Fibroblast of the conjunctiva (primary cell): ENCODE data around the gene SPAG8.
A peak's percentile ranks its signal among the peaks of the same experiment; 100 is the strongest.

Experiments
- DNase-seq: peaks from one replicate; pipeline ENCODE4 v3.0.0-alpha.2; 2010; ENCODE audit warnings: low read depth

Gene SPAG8

DNA sequence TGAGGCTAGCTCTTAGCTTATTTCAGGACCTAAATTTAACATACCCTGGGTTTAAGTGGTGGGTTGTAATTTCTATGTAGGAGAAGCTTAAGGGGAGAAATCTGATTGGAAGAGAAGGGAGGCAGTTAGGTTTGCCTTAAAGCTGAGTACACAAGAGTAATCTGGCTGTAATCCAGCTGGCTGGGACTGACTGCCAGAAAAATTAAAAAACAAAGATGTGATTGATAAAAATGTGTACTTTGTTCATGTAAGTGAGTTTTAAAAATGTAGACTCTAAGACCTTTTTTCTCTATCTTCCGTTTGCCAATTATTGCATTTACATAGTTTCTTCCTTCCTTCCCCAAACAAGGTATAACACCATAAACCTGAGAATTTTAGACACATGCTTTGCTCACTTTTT, 40.5 kb downstream of the SPAG8 start:
- DNase-seq: no peak

DNA sequence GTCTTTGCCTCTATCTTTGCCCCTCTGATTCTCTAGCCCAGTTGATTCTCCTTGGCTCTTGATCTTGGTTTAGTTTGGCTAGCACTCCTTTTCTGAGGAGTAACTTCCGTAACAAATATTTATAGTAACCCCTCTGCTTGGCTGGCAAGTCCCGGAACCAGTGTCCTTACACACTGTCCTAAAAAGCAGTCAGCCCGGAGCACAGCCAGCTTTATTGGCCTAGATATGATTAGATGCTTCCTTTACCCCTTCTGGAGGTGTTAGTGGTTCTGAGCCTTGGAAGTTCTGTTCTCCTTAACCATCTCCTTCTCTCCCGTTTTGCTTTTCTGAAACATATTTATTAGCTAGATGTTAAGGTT, 41.0 kb downstream of the SPAG8 start:
- DNase-seq: no peak

DNA sequence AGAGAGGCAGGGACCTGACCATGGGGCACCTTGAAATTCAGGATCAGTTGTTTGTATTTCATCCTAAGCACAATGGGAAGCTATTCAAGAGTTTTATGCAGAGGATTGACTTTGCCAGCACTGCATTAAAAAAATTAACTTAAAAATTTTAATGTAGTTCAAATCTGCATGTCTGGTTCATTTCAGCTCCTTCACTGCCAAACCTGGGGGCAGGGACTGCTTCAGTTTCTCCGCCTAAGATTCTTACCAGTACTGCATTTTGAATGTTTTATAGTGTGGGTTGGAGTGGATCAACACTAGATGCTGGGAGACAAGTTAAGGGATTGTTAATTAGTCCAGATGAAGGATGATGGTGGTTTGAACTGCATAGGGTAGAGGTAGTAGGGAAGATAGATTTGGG, 42.3 kb downstream of the SPAG8 start:
- no peak for DNase-seq

DNA sequence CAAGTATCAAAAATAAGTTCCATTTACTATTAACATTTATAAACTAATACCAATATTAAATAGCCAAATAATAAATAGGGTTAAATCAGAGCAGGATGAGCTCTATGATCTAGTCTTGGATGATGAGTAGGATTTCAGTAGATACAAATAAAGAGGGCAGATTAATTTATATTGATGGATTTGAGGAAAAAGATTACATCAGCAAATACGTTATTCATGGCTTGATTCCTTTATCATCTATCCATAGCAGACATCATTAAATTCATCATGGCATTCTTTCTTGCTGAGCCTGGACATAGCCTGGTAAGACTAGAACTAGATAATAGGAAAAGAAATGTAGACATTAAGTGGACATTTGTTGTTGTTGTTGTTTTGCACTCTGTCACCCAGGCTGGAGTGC, 44.6 kb downstream of the SPAG8 start:
- no peak for DNase-seq

DNA sequence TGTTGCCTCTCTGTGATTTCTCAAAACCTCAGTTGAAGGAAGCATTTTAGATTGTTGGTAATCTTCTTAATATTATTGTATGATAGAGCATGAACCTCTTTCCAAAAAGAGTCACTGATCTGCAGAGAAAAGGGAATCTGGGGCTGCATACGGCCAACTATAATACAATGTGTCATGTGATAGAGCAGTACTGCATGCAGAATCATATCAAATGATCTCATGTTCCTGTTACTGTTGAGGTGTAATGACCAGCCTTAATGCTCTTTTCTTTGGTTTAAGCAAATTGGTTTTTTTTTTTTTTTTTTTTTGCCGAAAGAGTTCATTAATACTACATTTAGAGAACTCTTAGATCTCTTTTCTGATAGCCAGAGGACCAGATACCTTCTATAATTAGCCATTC, 45.1 kb downstream of the SPAG8 start:
- no peak for DNase-seq

DNA sequence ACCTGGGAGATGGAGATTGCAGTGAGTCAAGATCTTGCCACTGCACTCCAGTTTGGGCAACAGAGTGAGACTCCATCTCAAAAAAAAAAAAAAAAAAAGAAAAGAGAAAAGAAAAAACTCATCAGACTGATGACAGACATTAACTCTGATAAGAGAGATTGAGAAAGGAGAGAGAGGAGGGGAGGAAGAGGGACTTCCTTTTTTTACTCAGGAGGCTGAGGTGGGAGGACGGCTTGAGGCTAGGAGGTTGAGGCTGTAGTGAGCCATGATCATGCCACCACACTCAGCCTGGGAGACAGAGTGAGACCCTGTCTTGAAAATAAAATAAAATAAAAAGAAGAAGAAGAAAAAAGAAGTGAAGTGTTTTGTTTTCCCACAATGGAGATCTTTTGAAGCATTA, 48.3 kb downstream of the SPAG8 start:
- no peak for DNase-seq

DNA sequence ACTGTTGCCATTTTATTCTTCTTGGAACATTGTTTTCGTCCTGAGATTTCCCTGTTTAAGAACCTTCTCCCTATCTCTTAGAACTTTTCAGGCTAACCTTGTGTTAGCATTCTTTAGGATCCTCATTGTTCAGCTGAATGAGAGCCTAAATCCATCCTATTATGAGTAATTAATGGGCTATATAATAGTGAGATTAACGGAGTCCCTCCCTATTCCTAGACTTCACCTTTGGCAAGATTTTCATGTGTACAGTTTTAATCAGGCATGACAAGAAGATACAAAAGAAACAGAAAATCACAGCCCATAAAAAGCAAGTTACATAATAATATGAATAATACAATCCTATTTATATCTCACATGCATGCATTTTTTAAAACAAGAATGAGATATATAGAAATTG, 48.9 kb downstream of the SPAG8 start:
- no peak for DNase-seq

DNA sequence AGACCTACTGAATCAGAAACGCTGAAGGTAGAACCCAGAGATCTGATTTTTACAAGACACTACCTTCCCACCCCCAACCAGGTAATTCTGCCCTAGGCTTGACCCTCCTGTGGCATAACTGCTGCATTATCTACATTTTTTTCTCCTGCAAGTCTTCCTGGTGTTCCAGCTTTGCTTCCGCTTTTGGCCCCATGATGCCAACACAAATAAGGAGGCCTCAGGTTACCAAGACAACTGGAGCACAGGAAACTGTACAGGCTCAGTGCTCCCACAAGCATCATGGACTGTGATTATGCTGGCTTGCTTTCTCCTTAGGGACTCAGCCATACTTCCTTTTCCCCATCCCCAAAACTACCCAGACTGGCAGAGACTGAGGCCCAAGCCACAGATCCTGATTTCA, 51.4 kb downstream of the SPAG8 start:
- DNase-seq: peak; percentile 41

DNA sequence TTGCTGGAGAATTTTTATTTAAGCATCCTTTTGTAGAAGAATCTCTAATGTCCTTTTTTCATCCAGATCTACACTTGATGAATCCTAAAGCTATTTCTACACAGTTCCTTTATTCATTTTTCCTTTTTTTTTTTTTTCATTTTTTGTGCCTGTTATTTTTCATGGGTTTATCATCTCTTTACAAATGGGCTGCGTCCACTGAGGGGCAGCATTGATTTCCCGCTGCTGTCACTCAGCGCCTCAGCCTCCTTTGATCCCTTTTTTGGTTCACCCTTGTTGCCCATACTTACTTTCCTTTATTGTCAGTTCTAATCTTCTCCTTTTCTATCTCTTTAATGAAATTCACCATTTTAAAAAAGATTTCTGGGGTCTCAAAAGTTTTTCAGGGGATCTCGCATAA, 52.3 kb downstream of the SPAG8 start:
- no peak for DNase-seq
